HEK293T (cell line): ENCODE measurements around the gene ERVH48-1.
"Not testable (repeated sequence)": the region's sequence is repeated elsewhere in the genome, so short reads cannot be mapped to it uniquely, and the experiment has no call there.

Experiments used
- CTCF ChIA-PET: fragments of 350-600 bp; formaldehyde crosslinking; extraction: SDS; loops from one replicate; lab custom pipeline; 2021; ENCODE audit warnings: antibody characterized with exemption, inconsistent platforms; lab: Yijun Ruan, JAX
- POLR2A ChIA-PET: fragments of 350-600 bp; formaldehyde crosslinking; extraction: SDS; loops from one replicate; lab custom pipeline; 2020; ENCODE audit warnings: antibody characterized with exemption, inconsistent platforms; lab: Yijun Ruan, JAX
- DNase-seq: peaks from one replicate; pipeline ENCODE4 v3.0.0; 2012; ENCODE audit warnings: mixed read lengths; ENCODE audit errors: extremely low spot score
- ARNT ChIP-seq: fragments of 450-650 bp; IDR thresholded peaks from 2 replicates; pipeline ENCODE4 v1.6.1; 2017; ENCODE audit warnings: mild to moderate bottlenecking
- CTBP1 ChIP-seq: fragments of 450-650 bp; IDR thresholded peaks from 2 replicates; pipeline ENCODE4 v1.6.1; 2016; ENCODE audit warnings: borderline replicate concordance
- FOXK2 ChIP-seq: fragments of 450-650 bp; IDR thresholded peaks from 2 replicates; pipeline ENCODE4 v1.6.1; 2016; ENCODE audit warnings: mild to moderate bottlenecking
- FOXM1 ChIP-seq: fragments of 450-650 bp; IDR thresholded peaks from 2 replicates; pipeline ENCODE4 v1.6.1; 2017; ENCODE audit warnings: mild to moderate bottlenecking, borderline replicate concordance
- L3MBTL2 ChIP-seq: fragments of 450-650 bp; conservative IDR thresholded peaks from 2 replicates; pipeline ENCODE4 v1.6.1; 2016; ENCODE audit warnings: mild to moderate bottlenecking
- LEF1 ChIP-seq: fragments of 450-650 bp; IDR thresholded peaks from 2 replicates; pipeline ENCODE4 v1.6.1; 2017; ENCODE audit warnings: mild to moderate bottlenecking, borderline replicate concordance
- NFRKB ChIP-seq: fragments of 450-650 bp; IDR thresholded peaks from 2 replicates; pipeline ENCODE4 v1.6.1; 2016; ENCODE audit warnings: mild to moderate bottlenecking, moderate library complexity
- SP1 ChIP-seq: fragments of 450-650 bp; IDR thresholded peaks from 2 replicates; pipeline ENCODE4 v1.6.1; 2017
- SUZ12 ChIP-seq: fragments of 450-650 bp; IDR thresholded peaks from 2 replicates; pipeline ENCODE4 v1.6.1; 2016; ENCODE audit warnings: mild to moderate bottlenecking
- TARDBP ChIP-seq: fragments of 450-650 bp; IDR thresholded peaks from 2 replicates; pipeline ENCODE4 v1.6.1; 2016
- ZNF384 ChIP-seq: fragments of 450-650 bp; IDR thresholded peaks from 2 replicates; pipeline ENCODE4 v1.6.1; 2016
- TF ChIP-seq, protein P1 (sequence below): fragments of 450-650 bp; IDR thresholded peaks from 2 replicates; pipeline ENCODE4 v1.6.1; 2016

The ERVH48-1 gene

DNA sequence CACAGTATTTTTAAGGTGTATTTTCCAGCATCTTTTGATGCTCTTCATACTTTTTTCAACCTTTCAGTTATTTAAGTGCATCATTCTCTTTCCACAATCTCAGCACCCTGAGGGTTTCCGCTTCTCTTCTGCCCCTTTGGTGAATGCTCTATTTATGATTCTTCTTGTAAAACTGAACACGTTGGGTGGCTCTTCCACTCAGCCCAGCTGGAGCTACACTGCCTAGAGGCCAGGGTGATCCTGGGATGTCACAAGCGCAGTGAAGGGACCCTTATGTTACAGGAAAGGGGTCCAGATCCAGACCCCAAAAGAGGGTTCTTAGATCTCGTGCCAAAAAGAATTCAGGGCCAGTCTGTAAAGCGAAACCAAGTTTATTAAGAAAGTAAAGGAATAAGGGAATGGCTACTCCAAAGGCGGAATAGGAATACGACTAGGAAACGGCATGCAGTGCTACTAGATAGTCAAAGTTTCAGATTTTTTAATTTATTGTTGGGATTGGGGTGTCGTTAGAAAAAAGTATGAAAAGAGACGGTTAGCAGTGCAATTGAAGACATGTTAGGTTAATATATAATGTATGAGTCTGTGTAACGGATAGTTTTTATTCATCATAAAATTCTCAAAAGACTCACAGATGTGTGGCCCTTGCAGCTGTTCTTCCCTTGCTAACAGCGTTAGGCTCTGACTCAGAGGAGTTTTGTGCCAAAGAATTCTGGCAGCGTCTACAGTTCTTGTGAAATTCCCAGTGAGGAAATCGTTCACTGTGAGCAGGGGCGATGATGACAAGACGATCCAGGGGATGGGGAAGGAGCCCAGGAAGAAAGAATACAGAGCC is 14.4 kb upstream of the ERVH48-1 start:
- TF ChIP-seq SP1 (no peak), L3MBTL2 (no peak), FOXK2 (no peak), TARDBP (no peak)
- TF ChIP-seq, protein P1, sequence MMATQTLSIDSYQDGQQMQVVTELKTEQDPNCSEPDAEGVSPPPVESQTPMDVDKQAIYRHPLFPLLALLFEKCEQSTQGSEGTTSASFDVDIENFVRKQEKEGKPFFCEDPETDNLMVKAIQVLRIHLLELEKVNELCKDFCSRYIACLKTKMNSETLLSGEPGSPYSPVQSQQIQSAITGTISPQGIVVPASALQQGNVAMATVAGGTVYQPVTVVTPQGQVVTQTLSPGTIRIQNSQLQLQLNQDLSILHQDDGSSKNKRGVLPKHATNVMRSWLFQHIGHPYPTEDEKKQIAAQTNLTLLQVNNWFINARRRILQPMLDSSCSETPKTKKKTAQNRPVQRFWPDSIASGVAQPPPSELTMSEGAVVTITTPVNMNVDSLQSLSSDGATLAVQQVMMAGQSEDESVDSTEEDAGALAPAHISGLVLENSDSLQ = no peak
- no peak for DNase-seq
- ChIA-PET POLR2A (no interaction called here), CTCF (no interaction called here)

- CTCF ChIA-PET = interaction anchor here (0.6 kb wide), 1 partner anchor 29 kb away, joined by 3 read pairs; no protein-coding TSS in a partner anchor
- POLR2A ChIA-PET, DNase-seq: not testable (repeated sequence)
Observed at GRCh38 chr21:42938606-42938995, 13.2 kb upstream of the ERVH48-1 start.

DNA sequence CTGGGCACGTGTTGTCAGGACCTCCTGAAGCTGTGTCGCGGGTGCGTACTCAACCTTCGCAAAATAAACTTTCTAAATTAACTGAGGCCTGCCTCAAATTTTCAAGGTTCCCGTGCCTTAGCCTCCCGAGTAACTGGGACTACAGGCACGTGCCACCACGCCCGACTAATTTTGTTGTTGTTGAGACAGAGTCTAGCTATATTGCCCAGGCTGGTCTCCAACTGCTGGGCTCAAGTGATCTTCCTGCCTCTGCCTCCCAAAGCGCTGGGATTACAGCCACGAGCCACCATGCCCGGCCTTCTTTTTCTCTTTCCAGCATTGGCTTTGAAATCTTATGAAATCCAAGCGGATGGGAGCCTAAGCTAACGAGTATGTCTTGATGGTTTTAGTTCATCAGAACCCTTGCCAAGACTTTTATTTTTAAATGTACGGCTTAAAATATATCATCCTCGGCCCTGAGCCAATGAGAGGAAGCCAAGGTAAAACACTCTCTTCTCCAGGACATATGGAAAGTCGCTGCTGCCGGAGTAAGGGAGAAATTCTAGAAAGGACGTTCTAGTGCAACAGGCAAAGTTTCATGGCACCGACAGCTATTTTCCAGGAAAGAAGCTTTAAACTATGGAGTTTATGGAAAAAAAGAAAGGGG is 12.7 kb upstream of the ERVH48-1 start:
- no peak for DNase-seq
- no peak for TF ChIP-seq CTBP1
- TF ChIP-seq LEF1 = no peak
- TF ChIP-seq FOXM1 = no peak
- no peak for TF ChIP-seq SUZ12
- TF ChIP-seq TARDBP = no peak
- TF ChIP-seq ZNF384 = no peak
- no peak for TF ChIP-seq L3MBTL2
- TF ChIP-seq SP1 = no peak
- TF ChIP-seq FOXK2 = no peak
- TF ChIP-seq ARNT = no peak
- no peak for TF ChIP-seq NFRKB
- POLR2A ChIA-PET = no interaction called here
- CTCF ChIA-PET = interaction anchor here (0.6 kb wide), 1 partner anchor 29 kb away, joined by 3 read pairs; no protein-coding TSS in a partner anchor

GRCh38 chr21:42937034-42937940 is 11.9 kb upstream of the ERVH48-1 start:
- DNase-seq, POLR2A ChIA-PET, CTCF ChIA-PET: not testable (repeated sequence)

DNA sequence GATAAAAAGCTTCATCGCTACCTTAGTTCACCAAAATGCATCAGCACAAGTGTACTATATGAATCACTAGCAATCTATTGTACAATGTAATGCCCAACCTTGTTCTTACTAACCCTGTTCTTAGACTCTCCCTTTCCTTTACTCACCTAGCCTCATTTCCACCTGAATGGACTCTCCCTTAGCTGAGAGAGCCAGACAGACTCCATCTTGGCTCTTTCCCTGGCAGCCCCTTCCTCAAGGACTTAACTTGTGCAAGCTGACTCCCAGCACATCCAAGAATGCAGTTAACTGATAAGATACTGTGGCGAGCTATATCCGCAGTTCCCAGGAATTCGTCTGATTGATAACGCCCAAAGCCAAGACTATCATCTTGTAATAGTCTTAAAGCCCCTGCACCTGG is 10.9 kb upstream of the ERVH48-1 start:
- DNase-seq, CTCF ChIA-PET, POLR2A ChIA-PET: not testable (repeated sequence)

DNA sequence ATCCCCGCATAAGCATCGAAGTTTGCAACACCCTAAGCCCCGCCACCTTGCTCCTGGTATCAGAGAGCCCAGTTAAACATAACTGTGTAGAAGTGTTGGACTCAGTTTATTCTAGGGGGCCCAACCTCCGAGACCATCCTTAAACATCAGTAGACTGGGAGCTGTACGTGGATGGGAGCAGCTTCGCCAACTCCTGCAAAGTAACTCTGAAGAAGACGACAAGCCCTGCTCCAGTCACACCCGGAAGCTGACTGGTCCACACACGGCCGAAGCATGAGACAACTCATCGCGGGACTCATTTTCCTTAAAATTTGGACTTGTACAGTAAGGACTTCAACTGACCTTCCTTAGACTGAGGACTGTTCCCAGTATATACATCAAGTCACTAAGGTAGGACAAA is 8.5 kb upstream of the ERVH48-1 start:
- POLR2A ChIA-PET, DNase-seq, CTCF ChIA-PET: not testable (repeated sequence)

DNA sequence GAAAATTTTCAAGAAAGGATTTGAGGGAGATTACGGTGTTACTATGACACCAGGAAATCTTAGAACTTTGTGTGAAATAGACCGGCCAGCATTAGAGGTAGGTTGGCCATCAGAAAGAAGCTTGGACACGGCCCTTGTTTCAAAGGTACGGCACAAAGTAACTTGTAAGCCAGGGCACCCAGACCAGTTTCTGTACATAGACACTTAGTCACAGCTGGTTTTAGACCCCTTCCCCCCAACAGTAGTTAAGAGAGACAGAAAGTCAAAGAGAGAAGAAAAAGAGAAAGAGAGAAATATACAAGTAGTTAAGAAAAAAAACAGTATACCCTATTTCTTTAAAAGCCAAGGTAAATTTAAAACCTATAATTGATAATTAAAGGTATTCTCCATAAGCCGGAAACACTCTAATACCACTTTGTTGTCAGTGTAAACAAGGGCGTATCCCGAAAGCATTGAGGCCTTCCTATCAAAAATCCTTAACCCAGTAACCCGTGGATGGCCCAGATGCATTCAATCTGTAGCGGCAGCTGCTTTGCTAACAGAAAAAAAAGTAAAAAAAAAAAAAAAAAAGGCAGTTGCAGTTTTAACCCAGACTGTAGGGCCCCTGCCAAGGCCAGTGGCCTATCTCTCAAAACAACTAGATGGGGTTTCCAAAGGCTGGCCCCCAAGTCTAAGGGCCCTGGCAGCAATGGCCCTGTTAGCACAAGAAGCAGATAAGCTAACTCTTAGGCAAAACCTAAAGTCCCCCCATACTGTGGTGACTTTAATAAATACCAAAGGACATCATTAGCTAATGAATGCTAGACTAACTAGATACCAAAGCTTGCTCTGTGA is 7.9 kb upstream of the ERVH48-1 start:
- DNase-seq, POLR2A ChIA-PET, CTCF ChIA-PET: not testable (repeated sequence)

DNA sequence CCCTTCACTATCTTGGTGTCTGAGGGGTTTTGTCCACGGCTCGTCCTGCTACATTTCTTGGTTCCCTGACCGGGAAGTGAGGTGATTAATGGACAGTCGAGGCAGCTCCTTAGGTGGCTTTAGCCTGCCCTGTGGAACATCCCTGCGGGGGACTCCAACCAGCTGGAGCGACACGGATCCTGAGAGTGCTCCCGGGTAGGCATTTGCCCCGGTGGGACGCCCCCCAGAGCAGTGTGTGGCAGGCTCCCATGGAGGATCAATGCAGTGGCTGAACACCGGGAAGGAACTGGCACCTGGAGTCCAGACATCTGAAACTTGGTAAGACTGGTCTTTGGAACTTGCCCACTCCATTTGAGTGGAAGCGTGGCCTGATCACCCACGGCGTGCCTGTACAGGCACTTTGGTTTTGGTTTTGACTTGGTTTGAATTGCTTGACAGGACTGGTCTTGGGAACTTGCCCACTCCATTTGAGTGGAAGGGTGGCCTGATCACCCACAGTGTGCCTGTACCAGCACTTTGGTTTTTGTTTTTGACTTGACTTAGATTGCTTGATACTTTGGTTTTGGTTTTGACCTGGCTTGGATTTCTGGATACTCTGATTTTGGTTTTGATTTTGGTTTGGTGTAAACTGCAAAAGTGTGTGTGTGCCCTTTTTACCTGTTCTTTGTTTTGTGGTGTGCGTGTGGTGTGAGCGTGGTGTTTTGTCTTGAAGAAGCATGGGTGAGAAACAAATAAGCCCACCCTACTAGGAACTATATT is 7.1 kb upstream of the ERVH48-1 start:
- POLR2A ChIA-PET, DNase-seq, CTCF ChIA-PET: not testable (repeated sequence)
